Heart left ventricle (tissue), 16 donors: ENCODE measurements around the gene RITA1. TPM values are rescaled to one million over a fixed set of nuclear protein-coding genes. Genes with fewer than 3 reads are reported as not detected.
"Not testable (repeated sequence)": the region's sequence is repeated elsewhere in the genome, so short reads cannot be mapped to it uniquely, and the experiment has no call there.

Experiments used
- ATAC-seq, 4 donors: fragments of 200-7000 bp; cut with Tn5 transposase; one replicate each; pipeline ENCODE4 v1.9.1; 2020 to 2022; ENCODE audit warnings: moderate library complexity in 4 of 4, mild to moderate bottlenecking in 3 of 4, moderate number of reproducible peaks in 1 of 4
- DNase-seq, 5 donors: peaks; one replicate each; pipeline ENCODE4 v3.0.0-alpha.2; 2020
- H3K27ac ChIP-seq, 12 donors: fragments of 200-600 bp; sonication (generic) in 4 of 12; one replicate each; pipeline versions ENCODE4 v1.5.0 to v1.8.0; 2016 to 2022; ENCODE audit warnings: mild to moderate bottlenecking in 2 of 12
- H3K27me3 ChIP-seq, 9 donors: fragments of 200-600 bp; sonication (generic) in 2 of 9; one replicate each; pipeline versions ENCODE4 v1.5.1 to v1.8.0; 2016 to 2022; ENCODE audit warnings: mild to moderate bottlenecking in 3 of 9
- H3K36me3 ChIP-seq, 9 donors: fragments of 200-600 bp; sonication (generic) in 2 of 9; one replicate each; pipeline versions ENCODE4 v1.5.0 to v1.8.0; 2018 to 2022; ENCODE audit warnings: mild to moderate bottlenecking in 2 of 9
- H3K4me1 ChIP-seq, 12 donors: fragments of 200-600 bp; sonication (generic) in 4 of 12; one replicate each; pipeline versions ENCODE4 v1.5.0 to v1.8.0; 2016 to 2022; ENCODE audit warnings: mild to moderate bottlenecking in 3 of 12
- H3K4me3 ChIP-seq, 12 donors: fragments of 200-600 bp; sonication (generic) in 4 of 12; one replicate each; pipeline versions ENCODE4 v1.5.0 to v1.8.0; 2017 to 2022; ENCODE audit warnings: mild to moderate bottlenecking in 9 of 12, moderate library complexity in 4 of 12
- H3K9me3 ChIP-seq, 12 donors: fragments of 200-600 bp; sonication (generic) in 4 of 12; one replicate each; pipeline versions ENCODE4 v1.5.0 to v1.8.0; 2016 to 2022; ENCODE audit warnings: mild to moderate bottlenecking in 1 of 12
- CTCF ChIP-seq, 12 donors: fragments of 200-600 bp; sonication (generic) in 4 of 12; IDR thresholded peaks; one replicate each; pipeline versions ENCODE4 v1.5.0 to v1.8.0; 2018 to 2022; ENCODE audit warnings: antibody characterized with exemption in 12 of 12, mild to moderate bottlenecking in 5 of 12
- POLR2A ChIP-seq, 2 donors: fragments of 450-650 bp; IDR thresholded peaks; one replicate each; pipeline ENCODE4 v1.6.1; 2017; ENCODE audit warnings: antibody characterized with exemption in 2 of 2, mild to moderate bottlenecking in 2 of 2, moderate library complexity in 2 of 2
- WGBS, 4 donors: extraction: QIAGEN DNeasy Blood & Tissue Kit in 2 of 4; methylation state at CpG; one replicate each; pipeline versions ENCODE4 v1.1.5 to v1.1.7; 2013 to 2018; 5-methylcytosine and 5-hydroxymethylcytosine counted together
- intact Hi-C, 10 donors: fragments of 100-400 bp; cut with DNase I; formaldehyde crosslinking; loops; one replicate each; pipeline versions ENCODE4 v1.11.1 to v1.14.2; 2022
- polyA plus RNA-seq, 2 donors: library from polyadenylated mRNA; stranded (reverse); fragments of 200-250 nt; gene quantifications; one replicate each; pipeline ENCODE4 v1.2.3, GENCODE V29; 2013
- total RNA-seq, 9 donors: library from RNA; depleted of rRNA in 2 of 9; stranded (reverse); fragments of >200 nt in 2 of 9; fragmentation: NEBNext Ultra II Directional in 3 of 9; extraction: Animal tissue kit (Norgen Biotek cat#: 25700) in 3 of 9; gene quantifications; one replicate each; pipeline versions ENCODE4 v1.1.0 to v1.2.4, GENCODE V29; 2016 to 2023
- donor health status: ischemic (EF 13 %, LVEDD 7.1; RV severe dilation, severe dysfunction).
- donor health status: healthy with polysubstance abuse.
- donor health status: DM: no; HTN: yes; CAD: no.
- donor health status: DM: no; HTN: no; CAD: no.
- donor health status: ischemic (EF 25% LVEDD 6.9; RV normal size, moderate dysfunction).
- donor health status: ischemic (EF 25% LVEDD 5.7; RV mildly dilated, moderate dysfunction).
- donor health status: healthy.
- donor health status: DM: yes; HTN: yes; CAD: no.
- donor health status: ischemic (EF 35%, LVEDD 5.7; RV mildly dilated, moderate dysfunction).
- donor health status: nonischemic (EF 11% LVEDD 7.7; RV severe dilation, severe dysfunction).
- donor health status: DM: yes; HTN: yes; CAD: no.
- donor health status: PGD.
- donor health status: ischemic (EF 29% LVEDD 5.4; RV normal size, mild dysfunction).
- donor health status: nonischemic (EF 23%, LVEDD 6.1; RV moderate dilation, normal function).

The RITA1 gene
- total and polyA plus RNA-seq, 11 donors, result 10.4 to 30.7 (median 14.7) TPM

GRCh38 chr12:113204804-113205203 is 19.3 kb downstream of the RITA1 start:
- Histone ChIP-seq H3K9me3 (no peaks in the 10 kb centered on the region), H3K27me3 (no peaks in the 10 kb centered on the region), H3K4me1 (peaks cover 0 to 68% (median 11%) of the 10 kb centered on the region in 12 donors), H3K27ac (peak overlapping the region in 1 of 12 donors; percentile 49), H3K36me3 (no peaks in the 10 kb centered on the region), H3K4me3 (no peak overlapping the region)
- DNase-seq, result no peak
- TF ChIP-seq CTCF (IDR thresholded peaks at IDR 0.05), result no peak
- peak in 1 of 4 donors; percentile 34 for ATAC-seq
- intact Hi-C loops, result loop anchor here in 1 of 10 donors (10.0 kb wide), 1 partner anchor 220 kb away; the partner anchor contains the start of gene SDSL
- 71 to 75% (median 72%) methylated on average over 3 of the region's 3 CpGs for WGBS, 4 donors

- not testable (repeated sequence) for H3K4me3 ChIP-seq, H3K27me3 ChIP-seq, H3K36me3 ChIP-seq, ATAC-seq, H3K9me3 ChIP-seq, DNase-seq
- Histone ChIP-seq H3K4me1 (peaks cover 0 to 68% (median 10%) of the 10 kb centered on the region in 12 donors), H3K27ac (peak overlapping the region in 2 of 12 donors; percentile 2 to 91)
- WGBS, 4 donors, result 95 to 99% (median 98%) methylated on average over 5 of the region's 5 CpGs
- intact Hi-C loops, result loop anchor here in 1 of 10 donors (10.0 kb wide), 1 partner anchor 218 kb away; the partner anchor contains the start of gene SDSL
Measured at GRCh38 chr12:113206802-113207201, 21.3 kb downstream of the RITA1 start.

GRCh38 chr12:113207613-113208040 is 22.1 kb downstream of the RITA1 start:
- Histone ChIP-seq H3K4me3 (no peak overlapping the region), H3K4me1 (peaks cover 0 to 68% (median 10%) of the 10 kb centered on the region in 12 donors), H3K27me3 (no peaks in the 10 kb centered on the region), H3K27ac (peak overlapping the region in 4 of 12 donors; percentile 39 to 91 (median 75)), H3K36me3 (no peaks in the 10 kb centered on the region), H3K9me3 (no peaks in the 10 kb centered on the region)
- ATAC-seq (peak in 1 of 4 donors; percentile 5), DNase-seq (no peak)
- intact Hi-C loops, result loop anchor here in 1 of 10 donors (10.0 kb wide), 1 partner anchor 217 kb away; the partner anchor contains the start of gene SDSL
- TF ChIP-seq CTCF (IDR thresholded peaks at IDR 0.05) (no peak), POLR2A (IDR thresholded peaks at IDR 0.05) (no peak)
- WGBS, 4 donors, result 67 to 80% (median 77%) methylated on average over 6 of the region's 6 CpGs

- TF ChIP-seq POLR2A (IDR thresholded peaks at IDR 0.05), result no peak
- no peak for TF ChIP-seq CTCF (IDR thresholded peaks at IDR 0.05)
- ATAC-seq (peak; percentile 66 to 86 (median 80)), DNase-seq (peak; percentile 61 to 75 (median 70))
- Histone ChIP-seq H3K36me3 (no peaks in the 10 kb centered on the region), H3K27me3 (no peaks in the 10 kb centered on the region), H3K4me3 (peak overlapping the region in 1 of 12 donors; percentile 25), H3K9me3 (no peaks in the 10 kb centered on the region), H3K27ac (peak overlapping the region in 11 of 12 donors; percentile 11 to 91 (median 65)), H3K4me1 (peaks cover 0 to 69% (median 10%) of the 10 kb centered on the region in 12 donors)
- intact Hi-C loops, result loop anchor here in 1 of 10 donors (10.0 kb wide), 1 partner anchor 217 kb away; the partner anchor contains the start of gene SDSL
- WGBS, 4 donors, result 49 to 64% (median 53%) methylated on average over 10 of the region's 10 CpGs
Measured at GRCh38 chr12:113208041-113208934, 22.8 kb downstream of the RITA1 start.
